Osteocyte (in vitro differentiated cells): ENCODE measurements around the gene MKI67. TPM values are rescaled to one million over a fixed set of nuclear protein-coding genes. Genes with fewer than 3 reads are reported as not detected.
"Not testable (repeated sequence)": the region's sequence is repeated elsewhere in the genome, so short reads cannot be mapped to it uniquely, and the experiment has no call there.

Experiments used
- DNase-seq: peaks from one replicate; pipeline ENCODE4 v3.0.0; 2021; ENCODE audit warnings: mixed read lengths; ENCODE audit not compliant: unreplicated experiment; ENCODE audit errors: extremely low spot score
- H3K27ac Mint-ChIP-seq: one replicate; pipeline ENCODE4 v1.8.0; 2021; ENCODE audit warnings: mild to moderate bottlenecking, mixed read lengths; ENCODE audit not compliant: unreplicated experiment
- H3K27me3 Mint-ChIP-seq: one replicate; pipeline ENCODE4 v1.8.0; 2021; ENCODE audit warnings: mixed read lengths; ENCODE audit not compliant: unreplicated experiment
- H3K36me3 Mint-ChIP-seq: one replicate; pipeline ENCODE4 v1.8.0; 2021; ENCODE audit warnings: mixed read lengths; ENCODE audit not compliant: unreplicated experiment
- H3K4me1 Mint-ChIP-seq: one replicate; pipeline ENCODE4 v1.8.0; 2021; ENCODE audit warnings: mixed read lengths; ENCODE audit not compliant: unreplicated experiment
- H3K4me3 Mint-ChIP-seq: one replicate; pipeline ENCODE4 v1.8.0; 2021; ENCODE audit warnings: mild to moderate bottlenecking, moderate library complexity, mixed read lengths; ENCODE audit not compliant: unreplicated experiment
- H3K9me3 Mint-ChIP-seq: one replicate; pipeline ENCODE4 v1.8.0; 2021; ENCODE audit warnings: mixed read lengths; ENCODE audit not compliant: unreplicated experiment
- CTCF ChIP-seq: fragments of 200-600 bp; sonication (generic); IDR thresholded peaks from 2 replicates; pipeline ENCODE4 v1.5.0; 2021; ENCODE audit warnings: antibody characterized with exemption, mild to moderate bottlenecking, moderate library complexity
- total RNA-seq: library from RNA; stranded (reverse); gene quantifications from 2 replicates; pipeline ENCODE4 v1.2.1, GENCODE V29; 2021

The MKI67 gene
- total RNA-seq, 1 donor from 2014 or later = 19.3 TPM

- Mint-ChIP-seq H3K9me3 (peaks cover 14% of the 10 kb centered on the region), H3K4me3 (no peak overlapping the region), H3K27ac (no peak overlapping the region), H3K27me3 (peaks cover 4% of the 10 kb centered on the region), H3K36me3 (no peaks in the 10 kb centered on the region), H3K4me1 (peaks cover 9% of the 10 kb centered on the region)
- DNase-seq = no peak
- no peak for TF ChIP-seq CTCF
Measured at GRCh38 chr10:128172756-128173155, 46.5 kb upstream of the MKI67 start.

- no peaks in the 10 kb centered on the region for H3K36me3 Mint-ChIP-seq
- no peak overlapping the region for H3K27ac Mint-ChIP-seq
- no peak overlapping the region for H3K4me3 Mint-ChIP-seq
Measured at GRCh38 chr10:128169811-128170379, 43.7 kb upstream of the MKI67 start.

GRCh38 chr10:128167926-128168520, 41.8 kb upstream of the MKI67 start:
- H3K9me3 Mint-ChIP-seq = no peaks in the 10 kb centered on the region
- no peak overlapping the region for H3K27ac Mint-ChIP-seq
- H3K4me1 Mint-ChIP-seq = peaks cover 2% of the 10 kb centered on the region
- H3K4me3 Mint-ChIP-seq = no peak overlapping the region
- no peak for DNase-seq
- peaks cover 14% of the 10 kb centered on the region for H3K27me3 Mint-ChIP-seq
- TF ChIP-seq CTCF = no peak
- H3K36me3 Mint-ChIP-seq = no peaks in the 10 kb centered on the region

More at GRCh38 chr10:128169811-128170379, 43.7 kb upstream of the MKI67 start:
- DNase-seq = no peak
- peaks cover 7% of the 10 kb centered on the region for H3K27me3 Mint-ChIP-seq
- H3K4me1 Mint-ChIP-seq = peaks cover 9% of the 10 kb centered on the region
- TF ChIP-seq CTCF = no peak
- H3K9me3 Mint-ChIP-seq = peaks cover 14% of the 10 kb centered on the region

- H3K4me1 Mint-ChIP-seq, H3K9me3 Mint-ChIP-seq, H3K27ac Mint-ChIP-seq, H3K36me3 Mint-ChIP-seq, DNase-seq, H3K4me3 Mint-ChIP-seq: not testable (repeated sequence)
- H3K27me3 Mint-ChIP-seq = peaks cover 14% of the 10 kb centered on the region
Measured at GRCh38 chr10:128167123-128167522, 40.9 kb upstream of the MKI67 start.

GRCh38 chr10:128166151-128166550, 39.9 kb upstream of the MKI67 start:
- TF ChIP-seq CTCF = no peak
- Mint-ChIP-seq H3K36me3 (no peaks in the 10 kb centered on the region), H3K27ac (no peak overlapping the region), H3K9me3 (no peaks in the 10 kb centered on the region), H3K4me3 (no peak overlapping the region), H3K4me1 (no peaks in the 10 kb centered on the region), H3K27me3 (peaks cover 16% of the 10 kb centered on the region)
- no peak for DNase-seq
